Measurements from ENCODE around the gene MAPK11. TPM values are rescaled to one million over a fixed set of nuclear protein-coding genes. Genes with fewer than 3 reads are reported as not detected.

Gene MAPK11
- total RNA-seq, 2 experiments from 2014 or later = 5.9 to 6.2 TPM

DNA sequence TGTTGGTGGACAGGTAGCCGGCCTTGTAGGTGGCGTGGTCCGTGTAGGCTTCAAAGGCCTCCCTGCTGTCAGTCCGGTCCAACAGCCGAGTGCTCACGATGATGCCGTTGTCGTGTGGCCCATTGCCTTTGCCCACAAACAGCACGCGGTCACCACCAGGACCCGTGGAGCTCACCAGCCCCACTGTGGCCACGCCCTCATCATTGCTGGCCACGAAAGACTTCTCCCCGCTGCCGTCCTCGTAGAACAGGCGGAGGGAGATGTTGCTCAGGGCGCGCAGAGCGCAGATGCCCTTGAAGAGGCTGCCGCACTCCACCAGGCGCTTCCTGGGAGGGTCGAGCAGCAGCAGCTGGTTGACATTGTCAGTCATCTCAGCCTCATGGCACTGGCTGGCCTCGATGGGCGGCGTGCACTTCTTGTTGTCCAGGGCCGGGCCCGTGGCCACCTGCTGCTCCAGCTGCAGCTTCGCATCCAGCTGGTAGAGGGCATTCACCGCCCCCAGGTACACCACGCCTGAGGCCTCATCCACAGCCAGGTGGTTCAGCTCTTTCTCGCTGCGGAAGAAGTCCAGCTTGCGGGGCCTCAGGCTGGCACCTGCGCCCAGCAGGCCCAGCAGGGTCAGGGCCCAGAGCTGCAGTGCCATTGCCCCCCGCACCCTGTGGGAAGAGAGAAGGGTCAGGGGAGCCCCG is 19.9 kb upstream of the MAPK11 start:
- Mint-ChIP-seq H3K4me1 (ENCODE audit: low read depth) (peaks cover 10% of the 10 kb centered on the region), H3K27ac (no peak overlapping the region), H3K4me3 (no peak overlapping the region), H3K9me3 (no peaks in the 10 kb centered on the region), H3K27me3 (peaks cover 5% of the 10 kb centered on the region), H3K36me3 (ENCODE audit: low read depth) (no peaks in the 10 kb centered on the region)
- intact Hi-C loops (cut with micrococcal nuclease) = no loop called here
- DNase-seq (no peak), ATAC-seq (no peak)
- ChIA-PET CTCF (no interaction called here), POLR2A (no interaction called here)
- TF ChIP-seq, protein P1, sequence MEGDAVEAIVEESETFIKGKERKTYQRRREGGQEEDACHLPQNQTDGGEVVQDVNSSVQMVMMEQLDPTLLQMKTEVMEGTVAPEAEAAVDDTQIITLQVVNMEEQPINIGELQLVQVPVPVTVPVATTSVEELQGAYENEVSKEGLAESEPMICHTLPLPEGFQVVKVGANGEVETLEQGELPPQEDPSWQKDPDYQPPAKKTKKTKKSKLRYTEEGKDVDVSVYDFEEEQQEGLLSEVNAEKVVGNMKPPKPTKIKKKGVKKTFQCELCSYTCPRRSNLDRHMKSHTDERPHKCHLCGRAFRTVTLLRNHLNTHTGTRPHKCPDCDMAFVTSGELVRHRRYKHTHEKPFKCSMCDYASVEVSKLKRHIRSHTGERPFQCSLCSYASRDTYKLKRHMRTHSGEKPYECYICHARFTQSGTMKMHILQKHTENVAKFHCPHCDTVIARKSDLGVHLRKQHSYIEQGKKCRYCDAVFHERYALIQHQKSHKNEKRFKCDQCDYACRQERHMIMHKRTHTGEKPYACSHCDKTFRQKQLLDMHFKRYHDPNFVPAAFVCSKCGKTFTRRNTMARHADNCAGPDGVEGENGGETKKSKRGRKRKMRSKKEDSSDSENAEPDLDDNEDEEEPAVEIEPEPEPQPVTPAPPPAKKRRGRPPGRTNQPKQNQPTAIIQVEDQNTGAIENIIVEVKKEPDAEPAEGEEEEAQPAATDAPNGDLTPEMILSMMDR (IDR thresholded peaks at IDR 0.05) = no peak

DNA sequence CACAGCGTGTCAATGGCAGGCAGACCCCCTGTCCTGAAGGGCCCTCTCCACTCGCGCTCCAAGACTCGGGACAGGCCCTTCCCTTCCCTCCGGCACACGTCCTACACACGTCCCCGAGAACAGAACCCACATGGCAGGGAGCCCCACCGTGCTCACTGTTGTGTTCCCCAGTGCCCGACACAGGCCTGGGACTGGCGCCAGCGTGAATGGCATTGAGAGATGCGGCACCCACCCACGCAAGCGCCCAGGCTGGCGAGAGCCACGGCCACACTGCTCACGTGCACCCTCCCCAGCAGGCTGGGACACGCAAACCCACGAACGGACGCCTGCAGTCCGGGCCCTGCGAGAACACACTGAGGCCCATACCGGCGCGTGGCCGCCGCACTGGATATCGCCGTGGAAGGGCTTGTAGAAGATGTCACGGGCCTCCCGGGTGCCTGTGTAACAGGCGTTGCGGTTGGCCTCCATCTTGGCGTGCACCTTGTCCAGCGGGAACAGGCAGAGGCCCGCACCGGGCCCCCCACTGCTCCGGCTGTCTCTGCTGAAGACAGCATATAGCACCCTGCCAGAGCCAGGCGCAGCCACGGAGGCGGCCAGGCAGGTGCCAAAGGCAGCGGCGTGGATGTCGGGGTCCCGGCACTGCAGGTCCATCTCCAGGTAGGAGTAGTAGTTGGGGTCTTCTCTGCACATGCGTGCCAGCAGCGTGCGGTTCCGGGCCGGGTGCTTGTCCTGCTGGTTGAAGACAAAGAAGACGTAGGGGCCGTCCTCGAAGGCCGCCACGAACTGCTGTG is 19.2 kb upstream of the MAPK11 start:
- intact Hi-C loops (cut with micrococcal nuclease) = no loop called here
- H3K36me3 Mint-ChIP-seq (ENCODE audit: low read depth) = no peaks in the 10 kb centered on the region
- peaks cover 5% of the 10 kb centered on the region for H3K27me3 Mint-ChIP-seq
- no peak overlapping the region for H3K4me3 Mint-ChIP-seq
- ChIA-PET POLR2A (no interaction called here), CTCF (no interaction called here)
- ATAC-seq (no peak), DNase-seq (no peak)
- TF ChIP-seq, protein P1 (IDR thresholded peaks at IDR 0.05) = no peak
- H3K27ac Mint-ChIP-seq = no peak overlapping the region
- H3K4me1 Mint-ChIP-seq (ENCODE audit: low read depth) = peaks cover 9% of the 10 kb centered on the region
- no peaks in the 10 kb centered on the region for H3K9me3 Mint-ChIP-seq

- CTCF ChIA-PET = no interaction called here
- H3K27ac Mint-ChIP-seq = no peak overlapping the region
These were observed 17.6 kb upstream of the MAPK11 start for GRCh38 chr22:50287731-50288130.

DNA sequence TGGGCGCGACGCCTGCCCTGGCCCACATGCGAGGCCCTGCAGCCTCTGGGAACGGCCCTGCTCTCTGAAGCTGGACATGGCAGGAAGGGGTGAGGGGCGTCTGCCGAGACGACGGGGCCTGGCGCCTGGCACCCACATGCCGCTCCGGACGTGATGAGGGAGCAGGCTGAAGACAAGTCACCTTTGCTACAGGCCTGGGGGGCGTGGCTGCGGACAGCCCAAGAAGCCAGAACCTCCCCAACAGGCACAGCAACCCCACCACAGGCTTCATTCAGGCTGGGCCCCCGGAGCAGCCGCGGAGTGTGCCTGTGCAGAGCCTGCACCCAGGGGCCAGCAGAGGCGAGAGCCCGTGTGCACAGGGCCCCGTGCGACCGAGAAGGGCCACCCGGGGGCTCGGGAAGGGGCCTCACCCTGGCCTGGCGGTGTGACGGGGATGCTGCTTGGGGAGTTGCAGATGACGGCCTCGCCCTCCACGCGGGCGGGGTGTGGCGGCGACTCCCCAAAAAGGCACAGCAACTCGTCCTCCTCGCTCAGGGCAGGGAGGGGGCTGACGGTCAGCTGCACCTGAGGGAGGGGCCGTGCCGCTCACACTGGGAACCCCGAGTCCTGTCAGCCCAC is 16.6 kb upstream of the MAPK11 start:
- H3K27me3 Mint-ChIP-seq = peaks cover 4% of the 10 kb centered on the region
- ATAC-seq (no peak), DNase-seq (no peak)
- CTCF ChIA-PET = no interaction called here
- H3K9me3 Mint-ChIP-seq = no peaks in the 10 kb centered on the region
- no peak overlapping the region for H3K4me3 Mint-ChIP-seq
- H3K27ac Mint-ChIP-seq = no peak overlapping the region
- no peaks in the 10 kb centered on the region for H3K36me3 Mint-ChIP-seq (ENCODE audit: low read depth)
- intact Hi-C loops (cut with micrococcal nuclease) = no loop called here
- POLR2A ChIA-PET = no interaction called here
- H3K4me1 Mint-ChIP-seq (ENCODE audit: low read depth) = no peaks in the 10 kb centered on the region
- TF ChIP-seq, protein P1 (IDR thresholded peaks at IDR 0.05) = no peak

More at GRCh38 chr22:50287731-50288130, 17.6 kb upstream of the MAPK11 start:
- TF ChIP-seq, protein P1 (IDR thresholded peaks at IDR 0.05) = no peak
- no peak overlapping the region for H3K4me3 Mint-ChIP-seq
- POLR2A ChIA-PET = interaction anchor here (0.9 kb wide), 1 partner anchor 37 kb away, joined by 3 read pairs; no protein-coding TSS in a partner anchor
- DNase-seq = no peak
- no peak for ATAC-seq
- peaks cover 4% of the 10 kb centered on the region for H3K4me1 Mint-ChIP-seq (ENCODE audit: low read depth)
- intact Hi-C loops (cut with micrococcal nuclease) = no loop called here
- H3K9me3 Mint-ChIP-seq = no peaks in the 10 kb centered on the region
- peaks cover 5% of the 10 kb centered on the region for H3K27me3 Mint-ChIP-seq
- no peaks in the 10 kb centered on the region for H3K36me3 Mint-ChIP-seq (ENCODE audit: low read depth)

GRCh38 chr22:50286275-50286674 is 16.1 kb upstream of the MAPK11 start:
- H3K27me3 Mint-ChIP-seq = no peaks in the 10 kb centered on the region
- intact Hi-C loops (cut with micrococcal nuclease) = no loop called here
- H3K9me3 Mint-ChIP-seq = no peaks in the 10 kb centered on the region
- ATAC-seq (no peak), DNase-seq (no peak)
- no peak overlapping the region for H3K4me3 Mint-ChIP-seq
- H3K36me3 Mint-ChIP-seq (ENCODE audit: low read depth) = no peaks in the 10 kb centered on the region
- ChIA-PET POLR2A (no interaction called here), CTCF (no interaction called here)
- TF ChIP-seq, protein P1 (IDR thresholded peaks at IDR 0.05) = no peak
- no peaks in the 10 kb centered on the region for H3K4me1 Mint-ChIP-seq (ENCODE audit: low read depth)
- H3K27ac Mint-ChIP-seq = no peak overlapping the region
